ENCODE data around the gene REST. TPM values are rescaled to one million over a fixed set of nuclear protein-coding genes. Genes with fewer than 3 reads are reported as not detected.

The REST gene
- polyA plus RNA-seq, 1 of the 3 experiments (the other 2 are of a cell fraction), result 6.0 TPM

GRCh38 chr4:56973336-56973735 is 65.6 kb downstream of the REST start:
- peaks cover 15% of the 10 kb centered on the region for H3F3A ChIP-seq (replicated peaks; ENCODE audit: insufficient read depth)
- TF ChIP-seq ELF1 (IDR thresholded peaks at IDR 0.05) (no peak), PBX3 (IDR thresholded peaks at IDR 0.05) (no peak)
- H3K4me3 ChIP-seq (ENCODE audit: low read depth in 2 of 2, low read length in 1 of 2), result no peak overlapping the region
- ChIA-PET CTCF (no interaction called here), POLR2A (no interaction called here)
- H3K27ac ChIP-seq (ENCODE audit: low read depth in 2 of 2, low read length in 1 of 2), result no peak overlapping the region
- H4K20me1 ChIP-seq (ENCODE audit: insufficient read depth), result peaks cover 13% of the 10 kb centered on the region
- H3K4me2 ChIP-seq, result no peak overlapping the region
- no peaks in the 10 kb centered on the region for H3K9me2 ChIP-seq
- no peak for DNase-seq
- no peak overlapping the region for H2AFZ ChIP-seq (ENCODE audit: low read depth)
- peaks cover 33 to 44% of the 10 kb centered on the region in 2 experiments for H3K36me3 ChIP-seq (replicated peaks in 1 of 2; ENCODE audit: control insufficient read depth in 1 of 2, insufficient read depth in 2 of 2, low read length in 1 of 2)
- 100% methylated on average over 3 of the region's 3 CpGs for WGBS (ENCODE audit: low lambda C conversion rate)
- no peak overlapping the region for H3K9ac ChIP-seq
- peaks cover 0 to 10% of the 10 kb centered on the region in 2 experiments; a peak in 1 of 4 replicates for H3K4me1 ChIP-seq (ENCODE audit: control insufficient read depth in 1 of 2, insufficient read depth in 2 of 2, low read depth in 1 of 2, low read length in 1 of 2)
- H3K27me3 ChIP-seq (ENCODE audit: insufficient read depth), result no peaks in the 10 kb centered on the region
- peaks cover 56% of the 10 kb centered on the region for H3K79me2 ChIP-seq (ENCODE audit: insufficient read depth)
- H3K9me3 ChIP-seq, result 0 out of 2 replicates have a peak, but pooled peaks cover 6% of the 10 kb centered on the region

DNA sequence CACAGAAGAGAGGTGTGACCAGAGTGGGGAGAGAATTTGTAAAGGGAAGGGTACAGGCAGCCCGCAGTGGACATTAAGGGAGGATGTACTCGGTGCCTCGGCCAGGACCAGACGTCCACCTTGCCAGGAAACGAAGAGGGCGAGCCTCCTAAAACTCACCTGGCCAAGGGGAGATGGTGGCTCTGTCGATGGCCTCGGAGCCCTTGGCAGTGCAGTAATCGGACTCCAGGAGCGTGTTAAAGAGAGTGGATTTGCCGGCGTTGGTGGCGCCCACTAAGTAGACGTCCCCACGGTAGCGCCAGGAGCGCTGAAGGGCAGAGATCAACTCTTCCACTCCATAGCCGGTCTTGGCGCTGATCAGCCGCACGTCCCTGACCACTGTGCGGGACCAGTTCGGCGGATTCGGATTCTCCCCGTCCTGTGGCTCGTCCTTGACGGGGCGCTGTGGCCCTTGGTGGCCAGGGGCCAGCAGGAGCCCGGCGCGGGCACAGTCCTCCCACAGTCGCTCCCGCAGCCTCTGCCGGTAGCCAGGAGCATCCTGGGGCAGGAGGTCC is 68.7 kb downstream of the REST start:
- H4K20me1 ChIP-seq (ENCODE audit: insufficient read depth), result peaks cover 30% of the 10 kb centered on the region

GRCh38 chr4:56976837-56977320 is 69.2 kb downstream of the REST start:
- Histone ChIP-seq H3K9me2 (no peaks in the 10 kb centered on the region), H3K27ac (ENCODE audit: low read depth in 2 of 2, low read length in 1 of 2) (peak overlapping the region; percentile 76 to 94), H3K4me3 (ENCODE audit: low read depth in 2 of 2, low read length in 1 of 2) (peak overlapping the region; percentile 78 to 99), H3K4me1 (ENCODE audit: control insufficient read depth in 1 of 2, insufficient read depth in 2 of 2, low read depth in 1 of 2, low read length in 1 of 2) (peaks cover 5 to 10% of the 10 kb centered on the region in 2 experiments; a peak in 3 of 4 replicates), H3K9me3 (0 out of 2 replicates have a peak, but pooled peaks cover 6% of the 10 kb centered on the region), H2AFZ (ENCODE audit: low read depth) (peak overlapping the region; percentile 92), H4K20me1 (ENCODE audit: insufficient read depth) (peaks cover 35% of the 10 kb centered on the region), H3K36me3 (replicated peaks in 1 of 2; ENCODE audit: control insufficient read depth in 1 of 2, insufficient read depth in 2 of 2, low read length in 1 of 2) (peaks cover 24 to 30% of the 10 kb centered on the region in 2 experiments), H3F3A (replicated peaks; ENCODE audit: insufficient read depth) (peaks cover 22% of the 10 kb centered on the region), H3K4me2 (peak overlapping the region; percentile 92), H3K79me2 (ENCODE audit: insufficient read depth) (peaks cover 85% of the 10 kb centered on the region), H3K27me3 (ENCODE audit: insufficient read depth) (no peaks in the 10 kb centered on the region), H3K9ac (peak overlapping the region; percentile 90)
- peak; percentile 74 for DNase-seq
- no peak for TF ChIP-seq YY1 (IDR thresholded peaks at IDR 0.05; ENCODE audit: low read depth)
- no peak for TF ChIP-seq SIN3A (IDR thresholded peaks at IDR 0.05; ENCODE audit: borderline replicate concordance, low read depth, low read length)
- no peak for TF ChIP-seq FOXJ3 (CRISPR knock-in tag; IDR thresholded peaks at IDR 0.05)
- no peak for TF ChIP-seq POLR2AphosphoS5 (IDR thresholded peaks at IDR 0.05; ENCODE audit: low read depth, low read length)
- POLR2A ChIA-PET, result interaction anchor here (0.8 to 0.9 kb wide), 2 partner anchors 69 to 541 kb away, joined by 3 read pairs; partner anchors contain the start of genes PAICS and REST
- CTCF ChIA-PET, result interaction anchor here (0.8 to 1.9 kb wide), 3 partner anchors 61 to 140 kb away, joined by 3 to 5 read pairs (median 4); no protein-coding TSS in a partner anchor
- WGBS (ENCODE audit: low lambda C conversion rate), result 0% methylated on average over 9 of the region's 46 CpGs

More for the DNA sequence above, 68.7 kb downstream of the REST start:
- H3K79me2 ChIP-seq (ENCODE audit: insufficient read depth), result peaks cover 80% of the 10 kb centered on the region
- H3K9me2 ChIP-seq, result no peaks in the 10 kb centered on the region
- H3K27ac ChIP-seq (ENCODE audit: low read depth in 2 of 2, low read length in 1 of 2), result no peak overlapping the region
- TF ChIP-seq GATA2 (CRISPR knock-in tag; IDR thresholded peaks at IDR 0.05), result no peak
- no peak for TF ChIP-seq RFX5 (IDR thresholded peaks at IDR 0.05; ENCODE audit: low read length)
- TF ChIP-seq GABPA (IDR thresholded peaks at IDR 0.05; ENCODE audit: low read depth), result no peak
- TF ChIP-seq SIN3A (IDR thresholded peaks at IDR 0.05; ENCODE audit: borderline replicate concordance, low read depth, low read length), result no peak
- no peak for TF ChIP-seq RXRA (IDR thresholded peaks at IDR 0.05; ENCODE audit: borderline replicate concordance, low read depth)
- no peak for TF ChIP-seq MAX (IDR thresholded peaks at IDR 0.05; ENCODE audit: low read depth)
- no peak for TF ChIP-seq MEF2A (IDR thresholded peaks at IDR 0.05; ENCODE audit: borderline replicate concordance, low read depth)
- TF ChIP-seq JUND (IDR thresholded peaks at IDR 0.05), result no peak
- TF ChIP-seq SMC3 (IDR thresholded peaks at IDR 0.05; ENCODE audit: low read depth, low read length), result no peak
- H3K9me3 ChIP-seq, result 0 out of 2 replicates have a peak, but pooled peaks cover 6% of the 10 kb centered on the region
- CTCF ChIA-PET, result interaction anchor here (0.8 kb wide), 1 partner anchor 68 kb away, joined by 4 read pairs; no protein-coding TSS in a partner anchor
- peak overlapping the region; percentile 90 for H3K9ac ChIP-seq
- WGBS (ENCODE audit: low lambda C conversion rate), result 13% methylated on average over 21 of the region's 35 CpGs
- no peaks in the 10 kb centered on the region for H3K27me3 ChIP-seq (ENCODE audit: insufficient read depth)
- peaks cover 19% of the 10 kb centered on the region for H3F3A ChIP-seq (replicated peaks; ENCODE audit: insufficient read depth)
- no peak overlapping the region for H2AFZ ChIP-seq (ENCODE audit: low read depth)
- peak overlapping the region; percentile 92 for H3K4me2 ChIP-seq
- peaks cover 27 to 34% of the 10 kb centered on the region in 2 experiments for H3K36me3 ChIP-seq (replicated peaks in 1 of 2; ENCODE audit: control insufficient read depth in 1 of 2, insufficient read depth in 2 of 2, low read length in 1 of 2)
- H3K4me1 ChIP-seq (ENCODE audit: control insufficient read depth in 1 of 2, insufficient read depth in 2 of 2, low read depth in 1 of 2, low read length in 1 of 2), result peaks cover 5 to 10% of the 10 kb centered on the region in 2 experiments; a peak in 3 of 4 replicates
- H3K4me3 ChIP-seq (ENCODE audit: low read depth in 2 of 2, low read length in 1 of 2), result peak overlapping the region; percentile 78 to 99
- POLR2A ChIA-PET, result no interaction called here
- no peak for DNase-seq
